SK-N-SH treated with all-trans-retinoic acid at 6 μM for 48 hours (cell line): ENCODE measurements around the gene FEN1.

Source experiments
- BACH2 ChIP-seq: fragments of 250-450 bp; sonication (Bioruptor Pico); IDR thresholded peaks from 2 replicates; pipeline ENCODE4 v1.9.0; 2021; ENCODE audit warnings: mild to moderate bottlenecking, borderline replicate concordance
- CSDC2 ChIP-seq: fragments of 250-450 bp; sonication (Bioruptor Pico); IDR thresholded peaks from 2 replicates; pipeline ENCODE4 v1.5.0; 2020; ENCODE audit warnings: mild to moderate bottlenecking, moderate library complexity
- ZC3H10 ChIP-seq: fragments of 250-450 bp; sonication (Bioruptor Pico); IDR thresholded peaks from 2 replicates; pipeline ENCODE4 v1.5.1; 2021; ENCODE audit warnings: mild to moderate bottlenecking, moderate library complexity
- ZFP3 ChIP-seq: fragments of 250-450 bp; sonication (Bioruptor Pico); IDR thresholded peaks from 2 replicates; pipeline ENCODE4 v1.5.0; 2020; ENCODE audit warnings: mild to moderate bottlenecking, moderate library complexity
- TF ChIP-seq, protein P1 (sequence below): fragments of 250-450 bp; sonication (Bioruptor Pico); IDR thresholded peaks from 2 replicates; pipeline ENCODE4 v1.5.1; 2021; ENCODE audit warnings: mild to moderate bottlenecking, moderate library complexity

DNA sequence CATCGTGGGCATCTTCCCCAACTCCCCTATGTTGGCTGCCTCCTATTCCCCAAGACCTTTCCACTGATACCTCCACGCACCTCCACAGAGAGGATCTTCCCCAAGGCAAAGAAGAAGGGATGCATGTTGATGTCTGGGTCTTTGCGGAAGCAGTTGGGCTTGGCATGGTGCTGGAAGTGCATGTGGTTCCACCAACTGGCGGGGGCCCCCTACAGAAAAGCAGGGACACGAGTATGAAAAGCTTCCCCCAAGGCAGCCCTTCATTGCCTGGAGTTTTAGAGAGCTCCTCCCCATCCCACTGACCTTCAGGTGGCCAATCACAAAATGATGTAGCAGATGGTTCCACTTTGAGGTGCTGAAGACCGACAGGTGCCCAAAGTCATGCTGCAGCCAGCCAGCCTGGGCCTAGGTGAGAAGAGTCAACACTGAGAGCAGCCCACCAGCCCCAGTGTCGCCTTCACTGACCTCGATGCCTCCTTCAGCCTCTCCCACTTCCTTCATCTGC lies 18.0 kb downstream of the FEN1 start:
- TF ChIP-seq BACH2 (CRISPR knock-in tag) (no peak), CSDC2 (CRISPR knock-in tag) (no peak), ZC3H10 (CRISPR knock-in tag) (no peak), ZFP3 (no peak)
- TF ChIP-seq, protein P1, sequence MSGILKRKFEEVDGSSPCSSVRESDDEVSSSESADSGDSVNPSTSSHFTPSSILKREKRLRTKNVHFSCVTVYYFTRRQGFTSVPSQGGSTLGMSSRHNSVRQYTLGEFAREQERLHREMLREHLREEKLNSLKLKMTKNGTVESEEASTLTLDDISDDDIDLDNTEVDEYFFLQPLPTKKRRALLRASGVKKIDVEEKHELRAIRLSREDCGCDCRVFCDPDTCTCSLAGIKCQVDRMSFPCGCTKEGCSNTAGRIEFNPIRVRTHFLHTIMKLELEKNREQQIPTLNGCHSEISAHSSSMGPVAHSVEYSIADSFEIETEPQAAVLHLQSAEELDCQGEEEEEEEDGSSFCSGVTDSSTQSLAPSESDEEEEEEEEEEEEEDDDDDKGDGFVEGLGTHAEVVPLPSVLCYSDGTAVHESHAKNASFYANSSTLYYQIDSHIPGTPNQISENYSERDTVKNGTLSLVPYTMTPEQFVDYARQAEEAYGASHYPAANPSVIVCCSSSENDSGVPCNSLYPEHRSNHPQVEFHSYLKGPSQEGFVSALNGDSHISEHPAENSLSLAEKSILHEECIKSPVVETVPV (CRISPR knock-in tag), result no peak
